Anterior cingulate cortex (tissue), 58 donors: ENCODE results near the gene ERC2.

Experiments used
- DNase-seq, 58 donors: peaks; one replicate each; lab custom pipeline; 2025; lab: John Stamatoyannopoulos, UW

Gene ERC2

GRCh38 chr3:55790596-55791350 is 677.5 kb downstream of the ERC2 start:
- DNase-seq: no peak

- DNase-seq: no peak
Measured at GRCh38 chr3:55789516-55789915, 678.8 kb downstream of the ERC2 start.

GRCh38 chr3:55782807-55783206 is 685.5 kb downstream of the ERC2 start:
- no peak for DNase-seq

GRCh38 chr3:55782351-55782750 is 685.9 kb downstream of the ERC2 start:
- DNase-seq: no peak

- DNase-seq: no peak
Measured at GRCh38 chr3:55780913-55781312, 687.4 kb downstream of the ERC2 start.

- no peak for DNase-seq
Measured at GRCh38 chr3:55779543-55779942, 688.7 kb downstream of the ERC2 start.

- DNase-seq: no peak
Measured at GRCh38 chr3:55775366-55776154, 692.7 kb downstream of the ERC2 start.

- DNase-seq: no peak
Measured at GRCh38 chr3:55774856-55775255, 693.4 kb downstream of the ERC2 start.

GRCh38 chr3:55771503-55771902 is 696.8 kb downstream of the ERC2 start:
- no peak for DNase-seq

GRCh38 chr3:55770077-55770476 is 698.2 kb downstream of the ERC2 start:
- no peak for DNase-seq

- DNase-seq: no peak
Measured at GRCh38 chr3:55766753-55767152, 701.5 kb downstream of the ERC2 start.

- DNase-seq: peak in 4 of 58 donors; percentile 2 to 7 (median 4)
Measured at GRCh38 chr3:55765906-55766701, 702.2 kb downstream of the ERC2 start.

GRCh38 chr3:55765398-55765797 is 702.9 kb downstream of the ERC2 start:
- no peak for DNase-seq

GRCh38 chr3:55756976-55757375 is 711.3 kb downstream of the ERC2 start:
- DNase-seq: no peak

- no peak for DNase-seq
Measured at GRCh38 chr3:55755516-55756205, 712.6 kb downstream of the ERC2 start.

- no peak for DNase-seq
Measured at GRCh38 chr3:55752911-55753310, 715.4 kb downstream of the ERC2 start.

- DNase-seq: no peak
Measured at GRCh38 chr3:55751730-55752129, 716.5 kb downstream of the ERC2 start.

GRCh38 chr3:55750525-55750924 is 717.7 kb downstream of the ERC2 start:
- no peak for DNase-seq

- DNase-seq: no peak
Measured at GRCh38 chr3:55749036-55749435, 719.2 kb downstream of the ERC2 start.

- peak in 1 of 58 donors; percentile 1 for DNase-seq
Measured at GRCh38 chr3:55746808-55747413, 721.4 kb downstream of the ERC2 start.
